Measurements from ENCODE around the gene LNPEP. TPM values are rescaled to one million over a fixed set of nuclear protein-coding genes. Genes with fewer than 3 reads are reported as not detected.

LNPEP gene
- total and polyA plus RNA-seq, 2 experiments from 2014 or later = 7.3 to 20.1 TPM

DNA sequence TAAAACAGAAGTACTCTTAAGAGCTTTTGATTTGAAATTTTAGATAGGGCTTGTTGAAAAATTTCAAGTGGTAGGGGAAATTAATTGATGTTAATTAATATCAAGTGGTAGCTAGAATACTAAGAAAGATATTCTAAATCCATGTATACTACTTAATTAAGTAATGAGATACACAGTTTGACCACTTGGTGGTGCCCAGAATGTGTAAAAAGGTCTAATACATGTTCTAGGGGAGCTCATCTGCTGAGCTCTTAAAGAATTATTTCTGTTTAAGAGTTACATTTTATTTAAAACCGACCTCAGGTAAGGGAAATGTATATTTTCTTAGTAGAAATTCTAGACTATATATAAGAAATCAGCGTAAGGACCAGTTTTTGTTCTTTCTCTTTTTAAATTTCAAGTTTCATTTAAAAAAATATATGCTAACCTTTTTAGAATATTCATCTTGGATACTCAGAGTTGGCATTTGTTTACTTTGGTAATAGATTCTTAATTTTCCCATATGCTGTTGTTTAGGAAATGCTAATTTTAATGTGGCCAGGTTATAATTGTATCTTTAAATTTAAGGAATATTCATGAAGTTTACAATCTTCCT is 61.5 kb downstream of the LNPEP start:
- Histone ChIP-seq H3K27me3 (replicated peaks; ENCODE audit: insufficient read depth) (no peaks in the 10 kb centered on the region), H3K79me2 (ENCODE audit: insufficient read depth) (no peaks in the 10 kb centered on the region), H3K9me3 (ENCODE audit: low read depth) (no peaks in the 10 kb centered on the region), H2AFZ (no peak overlapping the region), H3K36me3 (ENCODE audit: low read depth) (peaks cover 13% of the 10 kb centered on the region; the same call in 1 of the 2 replicates), H3K4me3 (no peak overlapping the region), H3F3A (ENCODE audit: insufficient read depth) (no peaks in the 10 kb centered on the region), H3K4me1 (ENCODE audit: insufficient read depth) (no peaks in the 10 kb centered on the region), H3K27ac (no peak overlapping the region), H3K9me2 (ENCODE audit: insufficient read depth) (no peaks in the 10 kb centered on the region), H4K20me1 (ENCODE audit: insufficient read depth) (no peaks in the 10 kb centered on the region), H3K4me2 (ENCODE audit: unreplicated experiment) (no peak overlapping the region), H3K9ac (no peak overlapping the region)
- DNase-seq = peak; percentile 68
- 45 to 51% methylated on average over 2 of the region's 2 CpGs for WGBS, 2 experiments (ENCODE audit: low coverage in 1 of 2, low lambda C conversion rate in 2 of 2, missing lambda C conversion rate in 2 of 2)
- TF ChIP-seq EZH2phosphoT487 (IDR thresholded peaks at IDR 0.05; ENCODE audit: insufficient read depth, low read depth) (no peak), EZH2 (IDR thresholded peaks at IDR 0.05; ENCODE audit: insufficient read depth, poor library complexity, severe bottlenecking) (no peak)
- in situ Hi-C loops (cut with MboI) = no loop called here

DNA sequence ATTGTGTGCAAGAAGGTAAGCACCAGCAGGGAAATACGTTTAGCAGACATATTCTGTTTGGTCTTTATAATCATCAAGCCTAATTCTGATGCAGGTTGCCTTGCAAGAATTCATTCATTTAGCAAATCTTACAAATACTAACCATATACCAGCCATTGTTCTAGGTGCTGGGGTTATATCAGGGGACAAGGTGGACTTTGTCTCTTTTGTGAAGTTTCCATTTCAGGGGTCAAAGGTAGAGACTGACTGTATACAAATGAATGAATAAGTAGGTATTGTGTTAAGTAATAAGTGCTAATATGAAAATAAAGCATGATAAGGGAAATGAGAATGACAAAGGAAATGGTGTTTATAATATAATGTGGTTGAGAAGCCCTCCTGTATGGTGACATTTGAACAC is 64.0 kb downstream of the LNPEP start:
- DNase-seq = no peak
- no peak overlapping the region for H3K27ac ChIP-seq

DNA sequence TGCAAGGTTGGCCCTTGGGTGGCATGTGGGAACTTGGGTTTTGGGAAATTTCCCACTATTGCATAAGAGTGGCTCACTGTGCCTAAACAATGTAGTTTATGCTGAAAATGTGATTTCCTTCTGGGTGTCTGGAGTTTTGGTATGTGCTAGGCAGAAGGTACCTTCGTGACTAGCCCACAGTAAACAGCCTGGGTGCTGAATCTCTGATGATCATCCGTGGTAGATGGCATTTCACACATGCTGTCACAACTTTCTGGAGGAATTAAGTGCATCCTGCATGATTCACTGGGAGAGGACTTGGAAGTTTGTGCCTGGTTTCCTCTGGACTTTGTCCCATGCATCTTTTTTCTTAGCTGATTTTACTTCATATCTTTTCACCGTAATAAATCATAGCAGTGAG is 64.5 kb downstream of the LNPEP start:
- no peaks in the 10 kb centered on the region for H3K27me3 ChIP-seq (replicated peaks; ENCODE audit: insufficient read depth)
- 0 out of 2 replicates have a peak, but pooled peaks cover 12% of the 10 kb centered on the region for H3K36me3 ChIP-seq (ENCODE audit: low read depth)
- no peak overlapping the region for H2AFZ ChIP-seq
- H3K4me2 ChIP-seq (ENCODE audit: unreplicated experiment) = no peak overlapping the region
- H3K9ac ChIP-seq = no peak overlapping the region
- no peaks in the 10 kb centered on the region for H3F3A ChIP-seq (ENCODE audit: insufficient read depth)
- no peak overlapping the region for H3K4me3 ChIP-seq
- H3K4me1 ChIP-seq (ENCODE audit: insufficient read depth) = no peaks in the 10 kb centered on the region
- no peak for DNase-seq
- WGBS, 2 experiments (ENCODE audit: low coverage in 1 of 2, low lambda C conversion rate in 2 of 2, missing lambda C conversion rate in 2 of 2) = 63% methylated on average over 3 of the region's 3 CpGs
- H3K9me3 ChIP-seq (ENCODE audit: low read depth) = no peaks in the 10 kb centered on the region
- H4K20me1 ChIP-seq (ENCODE audit: insufficient read depth) = no peaks in the 10 kb centered on the region
- TF ChIP-seq EZH2 (IDR thresholded peaks at IDR 0.05; ENCODE audit: insufficient read depth, poor library complexity, severe bottlenecking) = no peak
- TF ChIP-seq EZH2phosphoT487 (IDR thresholded peaks at IDR 0.05; ENCODE audit: insufficient read depth, low read depth) = no peak
- no peaks in the 10 kb centered on the region for H3K79me2 ChIP-seq (ENCODE audit: insufficient read depth)
- H3K9me2 ChIP-seq (ENCODE audit: insufficient read depth) = no peaks in the 10 kb centered on the region
- in situ Hi-C loops (cut with MboI) = no loop called here
- H3K27ac ChIP-seq = no peak overlapping the region

More for the DNA sequence above, 64.0 kb downstream of the LNPEP start:
- no peak overlapping the region for H3K4me3 ChIP-seq
- no peaks in the 10 kb centered on the region for H3K79me2 ChIP-seq (ENCODE audit: insufficient read depth)
- no peaks in the 10 kb centered on the region for H3K4me1 ChIP-seq (ENCODE audit: insufficient read depth)
- no peaks in the 10 kb centered on the region for H3K9me2 ChIP-seq (ENCODE audit: insufficient read depth)
- no peaks in the 10 kb centered on the region for H4K20me1 ChIP-seq (ENCODE audit: insufficient read depth)
- H3K9ac ChIP-seq = no peak overlapping the region
- H3F3A ChIP-seq (ENCODE audit: insufficient read depth) = no peaks in the 10 kb centered on the region
- 0 out of 2 replicates have a peak, but pooled peaks cover 12% of the 10 kb centered on the region for H3K36me3 ChIP-seq (ENCODE audit: low read depth)
- WGBS, 2 experiments (ENCODE audit: low coverage in 1 of 2, low lambda C conversion rate in 2 of 2, missing lambda C conversion rate in 2 of 2) = 63 to 72% methylated on average over 1 of the region's 1 CpG
- no peaks in the 10 kb centered on the region for H3K27me3 ChIP-seq (replicated peaks; ENCODE audit: insufficient read depth)
- in situ Hi-C loops (cut with MboI) = no loop called here
- H3K4me2 ChIP-seq (ENCODE audit: unreplicated experiment) = no peak overlapping the region
- no peak overlapping the region for H2AFZ ChIP-seq
- H3K9me3 ChIP-seq (ENCODE audit: low read depth) = no peaks in the 10 kb centered on the region
- TF ChIP-seq EZH2 (IDR thresholded peaks at IDR 0.05; ENCODE audit: insufficient read depth, poor library complexity, severe bottlenecking) (no peak), EZH2phosphoT487 (IDR thresholded peaks at IDR 0.05; ENCODE audit: insufficient read depth, low read depth) (no peak)

DNA sequence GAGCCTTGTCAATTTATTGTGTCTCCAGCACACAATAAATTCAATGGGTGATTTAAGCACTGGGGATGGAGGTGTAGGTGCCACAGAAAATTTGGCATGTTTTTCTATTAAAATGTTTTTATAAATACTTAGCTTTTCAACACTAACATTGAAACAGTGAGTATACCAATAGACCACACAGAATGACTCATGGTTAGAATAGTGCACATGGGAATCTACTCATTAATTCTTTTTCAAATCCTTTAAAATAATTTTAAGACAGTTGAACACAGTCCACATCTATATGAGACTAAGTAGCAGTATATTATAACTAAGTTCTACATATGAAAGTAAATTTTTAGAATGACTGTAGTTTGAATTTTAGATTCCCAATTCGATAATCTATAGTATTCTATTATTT is 67.1 kb downstream of the LNPEP start:
- no peak for TF ChIP-seq EZH2phosphoT487 (IDR thresholded peaks at IDR 0.05; ENCODE audit: insufficient read depth, low read depth)
- TF ChIP-seq EZH2 (IDR thresholded peaks at IDR 0.05; ENCODE audit: insufficient read depth, poor library complexity, severe bottlenecking) = no peak
- H3K27ac ChIP-seq = no peak overlapping the region
- no peak overlapping the region for H3K4me2 ChIP-seq (ENCODE audit: unreplicated experiment)
- no peaks in the 10 kb centered on the region for H3K79me2 ChIP-seq (ENCODE audit: insufficient read depth)
- H3F3A ChIP-seq (ENCODE audit: insufficient read depth) = no peaks in the 10 kb centered on the region
- DNase-seq = peak; percentile 20
- H3K4me3 ChIP-seq = no peak overlapping the region
- no peak overlapping the region for H3K9ac ChIP-seq
- H3K4me1 ChIP-seq (ENCODE audit: insufficient read depth) = no peaks in the 10 kb centered on the region; the same call in 1 of the 2 replicates
- H3K27me3 ChIP-seq (replicated peaks; ENCODE audit: insufficient read depth) = no peaks in the 10 kb centered on the region
- no peaks in the 10 kb centered on the region for H3K9me2 ChIP-seq (ENCODE audit: insufficient read depth)
- H4K20me1 ChIP-seq (ENCODE audit: insufficient read depth) = no peaks in the 10 kb centered on the region
- no peak overlapping the region for H2AFZ ChIP-seq
- no peaks in the 10 kb centered on the region for H3K9me3 ChIP-seq (ENCODE audit: low read depth)
- 98 to 100% methylated on average over 1 of the region's 1 CpG for WGBS, 2 experiments (ENCODE audit: low coverage in 1 of 2, low lambda C conversion rate in 2 of 2, missing lambda C conversion rate in 2 of 2)
- H3K36me3 ChIP-seq (ENCODE audit: low read depth) = peaks cover 10% of the 10 kb centered on the region; the same call in 1 of the 2 replicates
- in situ Hi-C loops (cut with MboI) = no loop called here

Measured in GM23248 (cell line).